ENCODE results near the gene SLC25A23.

The SLC25A23 gene

DNA sequence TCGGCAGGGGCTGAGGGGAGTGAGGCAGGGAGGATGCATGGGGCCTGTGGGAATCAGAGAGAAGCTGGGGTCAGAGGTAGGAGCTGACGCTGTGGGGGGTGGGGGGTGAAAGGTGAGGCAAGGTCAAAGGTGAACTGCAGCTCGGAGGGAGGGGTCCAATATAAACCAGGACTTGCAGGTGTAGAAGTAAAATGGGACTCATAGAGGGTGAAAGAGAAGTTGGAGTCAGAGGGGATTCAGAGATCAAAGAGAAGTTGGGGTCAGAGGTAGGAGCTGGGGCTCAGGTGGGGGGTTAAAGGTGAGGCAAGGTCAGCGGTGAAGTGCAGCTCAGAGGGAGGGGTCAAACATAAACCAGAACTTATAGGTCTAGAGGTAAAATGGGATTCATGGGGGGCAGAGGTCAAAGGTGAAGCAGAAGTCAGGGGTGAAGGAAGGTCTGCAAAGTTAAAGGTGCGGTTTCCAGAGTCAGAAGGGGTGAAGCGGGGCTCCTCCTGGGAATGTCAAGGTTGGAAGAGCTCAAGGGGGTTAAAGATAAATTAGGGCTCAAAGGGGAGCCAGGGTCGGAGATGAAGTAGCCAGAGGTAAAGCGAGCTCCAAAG lies 34.9 kb upstream of the SLC25A23 start:
- TF ChIP-seq CTCF (IDR thresholded peaks at IDR 0.05): no peak
- H3K36me3 ChIP-seq (ENCODE audit: control insufficient read depth, insufficient read depth, low read length): no peaks in the 10 kb centered on the region
- no peak overlapping the region for H3K27ac ChIP-seq
- H3K4me3 ChIP-seq (ENCODE audit: low read depth, low read length): no peak overlapping the region
- H3K9me3 ChIP-seq (ENCODE audit: control insufficient read depth, low read length): no peaks in the 10 kb centered on the region
- H2AFZ ChIP-seq: no peak overlapping the region
- no peaks in the 10 kb centered on the region for H3K27me3 ChIP-seq (ENCODE audit: control insufficient read depth, insufficient read depth, low read length)
- H3K4me1 ChIP-seq: no peaks in the 10 kb centered on the region
- H3K79me2 ChIP-seq: no peaks in the 10 kb centered on the region
- no peak overlapping the region for H3K9ac ChIP-seq
- no peak overlapping the region for H3K4me2 ChIP-seq (ENCODE audit: low read length)

DNA sequence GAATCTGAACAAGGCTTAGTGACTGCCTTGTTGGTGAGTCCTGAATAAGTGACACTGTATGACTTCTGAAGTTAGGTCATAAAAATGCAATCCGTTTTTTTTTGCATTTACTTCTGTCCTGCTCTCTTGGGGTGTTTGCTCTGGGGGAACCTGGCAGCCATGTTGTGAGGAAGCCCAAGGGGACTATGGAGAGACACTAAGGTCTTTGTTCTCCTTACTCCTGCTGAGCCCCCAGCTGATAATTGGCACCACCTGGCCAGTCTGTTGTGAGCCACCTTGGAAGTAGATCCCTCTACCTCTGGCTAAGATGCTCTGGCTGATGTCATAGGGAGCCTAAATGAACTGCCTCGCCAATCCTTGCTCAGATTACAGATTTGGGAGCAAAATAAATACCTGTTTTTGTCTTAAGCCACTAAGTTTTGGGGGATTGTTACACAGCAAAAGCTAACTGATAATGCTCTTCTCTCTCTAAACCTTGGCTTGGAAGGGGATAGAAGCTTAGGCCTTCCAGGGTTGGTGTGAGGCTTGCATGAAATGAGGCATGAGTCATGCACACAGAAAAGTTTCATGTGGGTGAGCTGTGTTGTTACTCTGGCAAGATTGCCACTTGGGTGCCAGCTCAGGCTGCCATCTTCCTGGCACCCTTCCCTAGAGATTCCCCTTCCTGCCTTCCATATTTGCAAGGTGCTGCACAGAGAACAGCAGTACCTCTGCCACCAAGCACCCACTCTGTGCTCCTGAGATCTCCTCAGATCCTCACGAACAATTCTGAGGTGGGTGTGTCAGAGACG lies 32.4 kb upstream of the SLC25A23 start:
- Histone ChIP-seq H3K4me2 (ENCODE audit: low read length) (no peak overlapping the region), H3K4me3 (ENCODE audit: low read depth, low read length) (no peak overlapping the region), H3K27ac (no peak overlapping the region), H3K9me3 (ENCODE audit: control insufficient read depth, low read length) (no peaks in the 10 kb centered on the region), H2AFZ (no peak overlapping the region), H3K27me3 (ENCODE audit: control insufficient read depth, insufficient read depth, low read length) (no peaks in the 10 kb centered on the region), H3K4me1 (no peaks in the 10 kb centered on the region), H3K9ac (no peak overlapping the region), H3K79me2 (no peaks in the 10 kb centered on the region), H3K36me3 (ENCODE audit: control insufficient read depth, insufficient read depth, low read length) (no peaks in the 10 kb centered on the region)
- no peak for TF ChIP-seq CTCF (IDR thresholded peaks at IDR 0.05)

DNA sequence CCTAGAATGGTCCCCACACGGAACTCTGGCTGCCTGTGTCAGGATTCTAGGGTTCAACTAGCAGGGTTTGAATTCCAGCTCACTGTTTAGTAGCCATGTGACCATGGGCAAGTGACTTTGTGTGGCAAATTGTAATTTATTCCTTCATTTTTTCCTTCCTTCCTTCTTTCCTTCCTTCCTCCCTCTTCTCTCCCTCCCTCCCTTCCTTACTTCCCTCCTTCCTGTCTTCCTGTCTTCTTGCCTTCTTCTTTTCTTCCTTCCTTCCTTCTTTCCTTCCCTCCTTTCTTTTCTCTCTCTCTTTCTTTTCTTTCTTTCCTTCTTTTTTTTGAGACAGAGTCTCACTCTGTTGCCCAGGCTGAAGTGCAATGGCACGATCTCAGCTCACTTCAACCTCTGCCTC lies 30.5 kb upstream of the SLC25A23 start:
- Histone ChIP-seq H3K27ac (no peak overlapping the region), H3K4me3 (ENCODE audit: low read depth, low read length) (no peak overlapping the region), H3K4me1 (no peaks in the 10 kb centered on the region), H3K36me3 (ENCODE audit: control insufficient read depth, insufficient read depth, low read length) (no peaks in the 10 kb centered on the region), H3K9ac (no peak overlapping the region), H3K27me3 (ENCODE audit: control insufficient read depth, insufficient read depth, low read length) (no peaks in the 10 kb centered on the region), H3K79me2 (no peaks in the 10 kb centered on the region), H2AFZ (no peak overlapping the region), H3K9me3 (ENCODE audit: control insufficient read depth, low read length) (no peaks in the 10 kb centered on the region), H3K4me2 (ENCODE audit: low read length) (no peak overlapping the region)
- TF ChIP-seq CTCF (IDR thresholded peaks at IDR 0.05): no peak

DNA sequence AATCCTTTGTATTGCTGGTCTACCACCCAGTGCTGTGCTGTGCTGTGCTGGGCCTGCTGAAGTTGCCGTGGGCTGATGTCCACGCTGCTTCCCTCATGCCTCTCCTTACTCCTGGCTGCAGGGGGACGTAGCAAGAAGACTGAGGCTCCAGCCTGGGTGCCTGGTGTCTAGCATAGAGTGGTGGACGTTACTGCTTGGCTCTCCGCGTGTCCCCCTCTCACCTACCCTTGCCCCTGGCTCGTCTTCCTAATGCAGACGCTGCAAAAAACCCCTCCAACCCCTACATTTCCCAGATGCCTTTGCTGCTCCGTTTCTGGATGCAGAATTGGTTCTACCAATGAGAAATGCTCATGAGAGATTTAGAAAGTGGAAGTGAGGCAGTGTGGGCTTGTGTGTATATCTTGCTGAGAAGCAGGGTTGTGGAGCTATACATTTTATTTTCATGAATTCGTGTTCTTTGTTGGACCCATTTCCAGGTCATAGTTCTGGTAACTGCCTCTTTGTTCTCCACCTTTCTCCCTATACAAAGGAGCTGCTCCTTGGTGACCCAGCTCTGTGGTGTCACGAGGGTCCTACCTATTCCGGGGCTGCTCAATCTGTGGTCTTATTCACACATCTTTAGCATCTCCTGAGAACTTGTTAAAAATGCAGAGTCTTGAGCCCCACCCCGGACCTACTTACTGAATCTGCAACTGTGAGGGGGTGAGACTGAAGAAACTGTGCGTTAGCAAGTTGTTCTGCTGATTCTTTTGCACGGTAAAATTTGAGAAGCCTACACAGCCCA lies 29.9 kb upstream of the SLC25A23 start:
- no peak overlapping the region for H3K4me3 ChIP-seq (ENCODE audit: low read depth, low read length)
- H3K27ac ChIP-seq: no peak overlapping the region
- H3K9ac ChIP-seq: no peak overlapping the region

More for the DNA sequence above, 29.9 kb upstream of the SLC25A23 start:
- H3K9me3 ChIP-seq (ENCODE audit: control insufficient read depth, low read length): no peaks in the 10 kb centered on the region
- no peak for TF ChIP-seq CTCF (IDR thresholded peaks at IDR 0.05)
- H3K4me1 ChIP-seq: no peaks in the 10 kb centered on the region
- H2AFZ ChIP-seq: no peak overlapping the region
- H3K27me3 ChIP-seq (ENCODE audit: control insufficient read depth, insufficient read depth, low read length): no peaks in the 10 kb centered on the region
- H3K36me3 ChIP-seq (ENCODE audit: control insufficient read depth, insufficient read depth, low read length): no peaks in the 10 kb centered on the region
- no peak overlapping the region for H3K4me2 ChIP-seq (ENCODE audit: low read length)
- H3K79me2 ChIP-seq: no peaks in the 10 kb centered on the region

All from parathyroid adenoma (tissue), 2 donors.